Measurements from ENCODE around the gene NPAT.
"Not testable (repeated sequence)": the region's sequence is repeated elsewhere in the genome, so short reads cannot be mapped to it uniquely, and the experiment has no call there.

The NPAT gene

DNA sequence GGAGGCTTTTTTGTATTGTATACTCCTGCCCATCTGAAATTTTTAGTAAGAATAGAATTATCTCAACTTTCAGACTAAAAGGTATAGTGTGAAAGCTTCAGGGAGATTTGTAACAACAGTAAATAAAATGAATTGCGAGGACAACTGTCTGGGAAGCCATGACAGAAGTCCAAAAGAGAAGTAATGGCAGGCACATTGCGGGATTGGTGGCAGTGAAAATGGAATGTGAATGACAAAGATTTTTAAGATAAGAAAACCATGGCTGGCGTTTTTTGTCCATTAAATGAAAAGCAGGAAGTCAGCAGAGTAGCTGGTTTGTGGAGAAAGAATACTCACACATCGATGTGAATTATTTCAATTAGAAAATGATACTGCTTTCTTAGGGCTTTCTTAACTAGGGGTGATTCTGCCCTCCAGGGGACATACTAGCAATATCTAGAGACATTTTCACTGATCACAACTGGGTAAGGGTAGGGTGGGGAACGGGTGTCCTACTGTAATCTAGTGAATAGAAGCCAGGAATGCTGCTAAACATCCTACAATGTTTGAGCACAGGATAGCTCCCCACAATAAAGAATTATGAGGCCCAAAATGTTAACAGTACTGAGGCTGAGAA is 1.6 kb downstream of the NPAT start:
- DNase-seq (ENCODE audit: low read depth, low spot score): no peak

DNA sequence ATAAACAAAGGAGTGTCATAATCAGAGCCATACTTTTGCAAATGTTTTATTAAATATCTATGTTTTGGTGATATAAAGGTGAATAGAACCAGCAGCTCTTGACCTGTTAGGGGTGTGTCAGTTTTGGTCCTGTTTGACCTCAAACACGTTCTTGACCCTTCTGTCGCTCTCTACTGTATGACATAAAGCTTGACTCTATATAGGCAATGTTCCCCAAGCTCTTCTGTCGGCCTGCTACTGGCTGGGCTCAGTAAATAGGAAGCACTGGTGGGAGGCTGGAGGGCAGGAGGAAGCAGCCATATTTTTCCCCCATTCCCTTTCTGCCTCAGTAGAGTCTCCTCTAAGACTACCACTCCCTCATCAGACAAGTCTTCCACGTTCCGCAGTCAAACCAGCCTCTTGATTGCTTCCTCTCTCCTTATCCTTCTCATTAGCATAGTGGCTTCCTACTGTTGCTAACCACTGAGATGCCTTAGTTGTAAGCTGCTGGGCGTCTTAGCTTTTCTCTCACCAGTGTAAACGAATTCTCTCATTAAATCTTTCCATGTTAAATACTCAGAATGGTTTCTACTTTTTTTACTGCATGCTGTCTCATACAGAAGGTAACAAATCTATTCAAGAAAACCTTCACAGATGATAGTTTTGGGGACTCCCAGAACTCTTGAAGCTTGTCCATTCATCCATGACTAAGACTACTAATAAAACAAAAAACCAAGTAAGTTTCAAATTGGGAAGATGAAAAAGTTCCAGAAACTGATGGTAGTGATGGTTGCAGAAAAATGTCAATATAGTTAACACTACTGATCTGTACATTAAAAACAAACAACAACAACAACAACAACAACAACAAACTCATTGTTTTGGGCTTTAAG is 3.3 kb downstream of the NPAT start:
- no peak for DNase-seq (ENCODE audit: low read depth, low spot score)

DNA sequence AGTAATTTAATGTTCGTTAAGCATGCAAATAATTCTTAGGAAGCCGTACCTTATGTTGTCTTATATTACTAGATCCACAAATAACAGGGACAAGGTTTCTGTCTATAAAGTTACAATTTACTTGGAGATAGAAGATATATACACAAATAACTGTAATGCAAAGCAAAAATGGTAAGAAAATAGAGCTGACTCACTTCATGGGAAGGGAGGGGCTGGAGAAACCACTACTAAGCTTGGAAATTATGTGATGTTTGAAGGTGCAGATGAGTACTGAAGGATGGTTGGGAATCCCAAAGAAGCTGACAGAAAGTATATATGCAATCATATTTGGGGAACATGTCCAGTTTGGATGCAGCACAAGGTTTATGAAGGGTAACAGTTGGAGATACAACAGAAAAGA is 4.0 kb downstream of the NPAT start:
- DNase-seq (ENCODE audit: low read depth, low spot score): no peak

DNA sequence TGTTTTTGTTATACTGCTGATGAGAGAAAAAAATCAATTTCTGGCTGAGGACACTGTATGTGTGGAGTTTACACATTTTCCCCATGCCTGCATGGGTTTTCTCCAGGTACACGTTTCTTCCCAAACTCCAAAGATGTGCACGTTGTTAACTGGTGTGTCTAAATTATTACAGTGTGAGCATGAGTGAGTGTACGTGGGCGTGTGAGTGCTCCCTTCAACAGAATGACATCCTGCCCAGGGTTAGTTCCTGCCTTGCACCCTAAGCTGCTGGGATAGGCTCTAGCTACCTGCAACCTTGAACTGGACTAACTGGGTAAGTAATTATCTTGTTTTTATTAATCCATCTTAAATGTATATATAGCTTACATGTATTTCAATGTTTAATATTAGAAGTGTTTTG is 5.5 kb downstream of the NPAT start:
- DNase-seq (ENCODE audit: low read depth, low spot score): no peak

DNA sequence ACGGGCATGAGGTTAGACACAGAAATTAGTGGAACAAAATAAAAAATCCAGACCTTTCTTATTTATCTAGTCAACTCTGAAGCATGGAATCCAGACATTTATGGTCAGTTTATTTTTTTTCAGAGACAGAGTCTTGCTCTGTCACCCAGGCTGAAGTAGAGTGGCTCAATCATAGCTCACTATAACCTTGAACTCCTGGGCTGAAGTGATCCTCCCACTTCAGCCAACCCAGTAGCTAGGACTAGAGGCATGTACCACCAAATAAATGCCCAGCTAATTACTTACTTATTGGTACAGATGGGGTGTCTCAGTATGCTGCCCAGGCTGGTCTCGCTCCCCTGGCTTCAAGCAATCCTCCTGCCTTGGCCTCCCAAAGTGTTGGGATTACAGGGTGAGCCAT is 8.7 kb downstream of the NPAT start:
- DNase-seq (ENCODE audit: low read depth, low spot score): no peak

DNA sequence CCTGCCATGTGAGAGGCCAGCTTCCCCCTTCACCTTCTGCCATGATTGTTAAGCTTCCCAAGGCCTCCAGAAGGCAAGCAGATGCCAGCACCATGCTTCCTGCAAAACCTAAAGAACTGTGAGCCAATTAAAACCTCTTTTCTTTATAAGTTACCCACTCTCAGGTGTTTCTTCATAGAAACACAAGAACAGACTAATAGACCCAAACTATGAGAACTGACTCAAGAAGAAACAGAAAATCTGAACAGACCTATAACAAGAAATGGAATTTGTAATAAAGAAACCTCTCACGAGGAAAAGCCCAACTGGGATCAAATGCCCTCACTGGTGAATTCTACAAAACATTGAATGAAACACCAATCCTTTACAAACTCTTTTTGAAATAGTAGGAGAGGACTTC is 12.0 kb downstream of the NPAT start:
- DNase-seq (ENCODE audit: low read depth, low spot score): no peak

DNA sequence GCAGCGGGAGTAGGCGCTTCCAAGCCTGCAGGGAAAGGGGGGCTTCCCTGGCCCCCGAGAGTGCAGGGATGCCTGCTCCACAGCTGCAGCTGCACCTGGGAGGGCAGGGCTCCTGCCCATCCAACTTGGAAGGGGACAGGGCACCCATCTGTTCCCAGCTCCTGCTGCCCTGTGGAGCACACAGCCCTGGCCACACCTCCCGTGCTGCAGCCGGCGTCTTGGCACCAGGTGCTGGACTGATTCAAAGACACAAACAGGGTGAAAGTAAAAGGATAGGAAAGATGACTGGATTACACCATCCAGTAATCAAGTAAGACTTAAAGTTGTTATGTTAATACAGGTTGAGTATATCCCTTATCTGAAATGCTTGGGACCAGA is 14.8 kb downstream of the NPAT start:
- DNase-seq (ENCODE audit: low read depth, low spot score): no peak

DNA sequence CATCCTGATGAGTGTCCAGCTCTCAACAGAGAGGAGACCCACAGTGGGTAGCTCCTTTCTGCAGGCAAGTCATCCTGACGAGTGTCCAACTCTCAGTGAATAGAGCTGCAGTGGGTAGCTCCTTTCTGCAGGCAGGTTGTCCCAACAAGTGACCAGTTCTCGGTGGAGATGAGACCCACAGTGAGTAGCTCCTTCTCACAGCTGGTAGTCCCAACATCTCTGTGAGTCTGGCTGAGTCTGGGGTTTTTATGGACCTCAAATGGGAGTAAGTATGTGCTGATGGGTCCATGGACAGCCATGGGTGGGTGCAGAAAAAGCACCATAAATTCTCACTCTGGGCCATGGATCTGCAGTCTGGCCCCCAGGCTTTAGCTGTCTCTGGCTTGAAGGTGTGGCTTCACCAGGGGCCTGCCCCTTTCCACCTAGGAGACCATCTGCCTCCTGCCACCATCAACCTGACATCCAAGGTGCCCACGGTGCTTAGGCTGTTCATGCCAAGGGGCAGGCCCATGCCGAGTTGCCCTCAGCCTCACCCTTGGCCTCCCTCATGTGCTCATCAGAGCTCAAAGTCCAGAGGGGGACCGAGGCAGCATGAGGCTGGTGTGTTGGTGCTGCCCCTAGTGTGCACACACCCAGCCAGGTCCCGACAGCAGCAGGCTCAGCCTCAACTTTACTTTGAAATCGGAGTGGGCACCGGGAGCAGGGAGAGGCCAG is 15.3 kb downstream of the NPAT start:
- no peak for DNase-seq (ENCODE audit: low read depth, low spot score)

DNA sequence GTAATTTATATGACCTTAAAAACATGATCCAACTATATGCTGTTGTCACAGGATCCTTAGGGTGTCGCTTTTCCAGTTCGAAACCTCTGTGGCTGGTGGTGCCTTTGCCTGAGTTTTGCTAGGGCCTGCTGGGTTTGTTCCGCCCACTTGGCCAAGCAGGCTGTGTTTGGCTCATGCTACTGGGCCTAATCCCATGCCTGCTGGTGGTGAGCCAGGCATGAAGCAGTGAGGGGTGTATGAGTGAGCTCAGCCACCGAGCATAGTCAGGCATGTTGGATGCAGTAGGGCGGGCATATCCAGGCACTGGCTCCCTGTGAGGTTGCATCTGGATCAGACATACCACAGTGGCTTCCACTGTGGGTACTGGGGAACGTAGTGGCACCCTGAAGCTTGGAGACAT is 16.3 kb downstream of the NPAT start:
- no peak for DNase-seq (ENCODE audit: low read depth, low spot score)

DNA sequence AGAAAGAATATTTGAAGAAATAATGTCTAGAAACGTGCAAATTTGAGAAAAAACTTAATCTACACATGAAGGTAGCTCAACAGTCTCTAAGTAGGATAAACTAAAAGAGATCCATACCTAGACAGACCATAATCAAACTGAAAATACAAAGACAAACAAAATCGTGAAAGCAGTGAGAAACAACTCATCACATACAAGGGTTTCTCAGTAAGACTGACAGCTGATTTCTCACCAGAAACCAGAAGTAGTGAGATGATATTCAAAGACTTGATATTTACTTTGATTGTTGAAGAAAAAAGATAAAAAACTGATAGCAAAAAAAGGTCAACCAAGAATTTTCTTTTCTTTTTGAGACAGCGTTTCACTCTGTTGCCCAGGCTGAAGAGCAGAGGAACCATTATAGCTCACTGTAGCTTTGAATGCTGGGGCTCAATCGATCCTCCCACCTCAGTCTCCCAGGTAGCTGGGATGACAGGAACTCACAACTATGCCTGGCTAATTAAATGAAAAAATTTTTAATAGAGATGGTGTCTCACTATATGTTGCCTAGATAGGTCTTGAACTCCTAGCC is 17.4 kb downstream of the NPAT start:
- DNase-seq (ENCODE audit: low read depth, low spot score): no peak

DNA sequence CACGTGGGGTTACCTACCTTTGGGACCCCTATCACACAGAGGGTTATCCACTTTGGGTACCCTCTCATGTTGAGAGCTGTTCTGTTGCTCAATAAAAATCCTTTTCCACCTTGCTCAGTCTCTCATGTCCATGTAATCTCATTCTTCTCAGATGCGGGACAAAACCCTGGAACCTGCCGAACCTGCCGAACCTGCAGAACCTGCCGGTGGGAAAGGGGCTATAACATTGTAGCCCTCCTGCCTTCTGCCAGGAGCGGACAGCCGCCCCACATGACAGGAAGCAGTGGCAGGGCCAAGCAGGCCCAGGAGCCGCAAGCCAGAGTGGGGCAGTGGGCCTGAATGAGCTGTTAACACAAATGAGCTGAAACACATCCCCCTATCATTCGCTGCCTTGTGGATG is 18.1 kb downstream of the NPAT start:
- DNase-seq (ENCODE audit: low read depth, low spot score): no peak

DNA sequence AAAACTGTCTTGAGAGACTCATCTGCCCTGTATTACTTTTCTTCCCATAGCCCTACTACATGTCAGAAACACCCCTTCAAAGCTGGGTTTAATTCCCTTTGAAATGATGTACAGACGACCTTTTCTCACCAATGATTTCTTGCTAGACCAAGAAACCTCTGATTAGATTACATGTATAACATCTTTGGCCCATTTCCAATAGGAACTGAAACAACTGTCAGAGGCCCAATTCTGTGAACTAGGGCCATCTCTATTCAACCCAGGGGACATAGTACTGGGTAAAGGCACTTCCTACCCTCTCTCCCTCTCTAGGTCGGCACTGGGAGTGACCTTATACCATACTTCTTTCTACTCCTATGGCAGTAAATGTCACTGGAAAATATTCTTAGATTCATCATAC is 19.4 kb downstream of the NPAT start:
- DNase-seq (ENCODE audit: low read depth, low spot score): no peak

DNA sequence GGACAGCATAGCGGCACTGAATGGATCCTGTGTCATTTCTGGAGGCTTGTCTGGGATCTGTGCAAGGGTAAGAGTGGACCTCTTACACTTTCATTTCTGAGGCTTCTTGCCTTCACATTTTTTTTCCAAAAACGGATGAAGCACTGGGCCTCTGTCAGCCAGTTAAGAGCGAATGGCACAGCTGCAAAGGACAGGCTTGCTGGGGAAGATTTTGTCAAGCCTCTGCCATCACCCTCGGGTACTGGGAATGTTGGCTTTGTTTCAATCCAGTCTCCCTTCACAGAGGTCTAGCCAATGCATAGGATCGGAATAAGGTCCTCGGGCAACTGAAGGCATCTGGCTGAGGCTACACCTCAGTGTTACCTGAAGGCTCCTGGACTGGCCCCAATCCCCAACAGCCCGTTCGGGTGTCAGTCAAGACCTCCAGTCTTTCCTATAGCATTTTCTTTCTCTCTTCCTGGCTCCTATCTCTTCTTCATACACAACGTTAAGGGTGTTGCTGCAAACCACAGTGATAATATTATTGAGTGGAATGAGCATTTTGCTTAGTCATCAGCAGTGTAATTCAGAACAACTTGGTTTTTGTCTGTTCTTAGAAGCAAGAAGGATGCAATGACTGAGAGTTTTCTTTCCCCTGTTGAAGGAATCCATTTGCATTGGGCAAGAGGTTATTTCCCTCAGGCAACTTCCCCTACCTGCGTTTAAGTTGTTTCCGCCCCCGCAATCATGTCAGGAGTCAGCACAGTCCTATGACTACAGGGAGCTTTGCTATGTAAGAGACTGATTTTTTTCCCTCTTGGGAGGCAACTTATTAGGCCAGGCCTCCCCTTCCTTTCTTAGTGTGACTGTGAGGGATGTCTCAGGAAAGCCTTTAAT is 22.8 kb downstream of the NPAT start:
- DNase-seq (ENCODE audit: low read depth, low spot score): no peak

DNA sequence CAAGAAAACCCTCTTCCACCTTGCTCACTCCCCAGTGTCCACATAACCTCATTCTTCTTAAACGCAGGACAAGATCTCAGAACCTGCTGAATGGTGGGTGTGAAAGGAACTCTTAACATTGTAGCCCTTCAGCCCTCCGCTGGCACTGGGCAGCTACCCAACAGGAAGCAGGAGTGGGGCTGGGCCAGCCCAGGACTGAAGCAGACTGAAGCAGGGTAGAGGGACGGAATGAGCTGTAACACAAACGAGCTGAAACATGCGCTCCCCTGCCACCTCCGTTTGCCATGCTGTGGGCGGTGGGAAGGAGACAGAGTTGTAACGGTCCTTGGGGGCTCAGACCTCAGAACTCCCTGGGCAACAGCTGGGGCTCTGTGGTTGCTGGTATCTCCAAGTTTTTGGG is 23.6 kb downstream of the NPAT start:
- DNase-seq (ENCODE audit: low read depth, low spot score): no peak

DNA sequence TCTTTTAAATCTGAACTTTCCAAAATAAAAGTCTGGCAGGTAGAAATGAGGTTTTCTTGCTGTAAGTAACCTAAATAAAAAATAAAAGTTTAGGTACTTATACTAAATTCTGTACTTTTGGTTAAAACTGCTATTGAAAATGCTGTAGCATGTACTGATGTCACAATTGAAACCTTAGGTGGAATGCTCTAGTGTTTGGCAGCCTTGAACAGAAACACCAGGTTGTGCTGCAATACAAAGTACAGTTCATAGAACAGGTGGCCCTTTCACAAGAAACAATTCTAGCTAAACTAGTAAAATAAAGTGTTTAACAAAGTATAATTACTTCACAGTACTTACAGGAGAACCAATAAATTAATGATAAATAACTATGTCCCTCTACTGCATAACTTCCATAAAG is 25.1 kb downstream of the NPAT start:
- DNase-seq (ENCODE audit: low read depth, low spot score): no peak

DNA sequence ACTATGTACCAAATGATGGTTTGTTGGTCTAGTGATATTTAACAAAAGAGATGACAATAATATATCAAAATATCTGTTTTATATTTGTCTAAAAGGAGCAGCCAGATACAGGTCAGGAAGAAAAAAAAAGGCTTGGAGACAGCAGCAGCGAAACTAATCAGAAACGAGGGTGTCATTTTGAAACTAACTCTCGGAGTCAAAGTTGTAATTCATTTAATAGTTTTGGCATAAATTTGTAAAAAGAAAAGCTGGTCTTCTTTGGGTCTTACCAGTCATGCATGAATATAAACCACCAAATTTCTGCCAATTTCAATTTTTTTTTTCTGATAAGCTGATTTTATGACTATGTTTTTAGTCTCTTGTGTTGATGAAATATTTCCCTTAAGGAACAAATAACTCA is 25.5 kb downstream of the NPAT start:
- DNase-seq (ENCODE audit: low read depth, low spot score): no peak

DNA sequence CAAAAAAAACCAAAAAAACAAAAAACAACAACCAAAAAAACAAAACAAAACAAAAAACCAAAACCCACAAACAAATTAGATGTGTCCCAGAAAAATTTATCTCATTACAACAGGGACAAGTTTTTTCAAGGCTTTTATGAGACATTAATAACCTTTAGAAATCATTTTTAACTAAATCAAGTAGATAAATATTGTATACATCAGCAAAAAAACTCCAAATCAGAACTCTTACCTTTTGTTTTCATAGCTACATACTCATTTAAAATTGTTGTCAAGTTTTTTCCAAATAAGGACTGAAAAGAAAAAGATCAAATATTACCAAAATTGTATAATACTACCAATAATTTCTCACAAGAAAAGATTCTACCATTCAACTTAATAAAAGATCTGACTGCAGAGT is 28.7 kb downstream of the NPAT start:
- no peak for DNase-seq (ENCODE audit: low read depth, low spot score)

DNA sequence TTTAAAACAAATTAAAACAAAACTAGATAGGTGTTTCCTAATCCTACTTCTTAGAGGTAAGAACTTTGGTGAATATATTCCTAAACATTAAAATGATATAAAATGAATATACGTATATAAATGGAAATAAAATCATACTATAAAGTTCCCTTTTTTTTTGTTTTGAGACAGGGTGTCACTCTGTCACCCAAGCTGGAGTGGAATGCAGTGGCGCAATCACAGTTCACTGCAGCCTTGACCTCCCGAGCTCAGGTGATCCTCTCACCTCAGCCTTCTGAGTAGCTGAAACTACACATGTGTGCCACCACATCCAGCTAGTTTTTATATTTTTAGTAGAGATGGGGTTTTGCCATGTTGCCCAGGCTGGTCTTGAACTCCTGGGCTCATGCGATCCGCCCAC is 44.9 kb downstream of the NPAT start:
- DNase-seq (ENCODE audit: low read depth, low spot score): no peak

DNA sequence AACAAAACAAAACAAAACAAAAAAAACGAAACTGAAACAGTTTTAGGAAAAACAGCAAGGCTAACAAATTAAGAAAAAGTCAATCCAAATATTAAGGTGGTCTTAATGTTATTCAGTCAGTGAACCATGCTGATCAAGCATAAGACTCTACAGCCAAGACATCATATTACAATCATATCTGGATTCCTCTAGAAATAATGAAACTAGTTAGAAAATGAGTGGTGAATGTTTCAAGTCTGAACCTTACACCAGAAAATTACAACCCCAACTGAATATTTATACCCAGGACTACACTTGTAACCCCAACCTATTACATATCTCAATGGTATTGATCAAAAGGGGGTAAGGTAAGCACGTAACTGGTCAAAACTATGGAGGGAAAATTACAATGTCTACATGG is 52.3 kb downstream of the NPAT start:
- DNase-seq (ENCODE audit: low read depth, low spot score): no peak

DNA sequence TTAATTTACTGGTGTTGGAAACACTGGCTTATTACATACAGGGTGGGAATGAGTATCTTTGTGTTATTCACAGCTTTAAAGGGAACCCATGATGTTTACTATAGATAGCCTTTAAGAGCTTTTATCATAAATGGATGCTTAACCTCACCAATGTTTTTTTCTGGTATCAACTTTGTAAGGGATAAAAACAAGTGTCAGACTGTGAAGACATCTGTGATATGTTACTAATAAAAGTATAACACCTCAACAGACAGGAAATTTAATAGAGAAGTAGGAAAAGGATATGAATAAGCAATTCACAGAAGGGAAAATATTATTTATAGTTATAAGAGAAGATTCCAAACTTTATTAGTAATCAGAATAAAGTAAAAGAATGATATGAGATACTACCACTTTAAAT is 54.8 kb downstream of the NPAT start:
- no peak for DNase-seq (ENCODE audit: low read depth, low spot score)

DNA sequence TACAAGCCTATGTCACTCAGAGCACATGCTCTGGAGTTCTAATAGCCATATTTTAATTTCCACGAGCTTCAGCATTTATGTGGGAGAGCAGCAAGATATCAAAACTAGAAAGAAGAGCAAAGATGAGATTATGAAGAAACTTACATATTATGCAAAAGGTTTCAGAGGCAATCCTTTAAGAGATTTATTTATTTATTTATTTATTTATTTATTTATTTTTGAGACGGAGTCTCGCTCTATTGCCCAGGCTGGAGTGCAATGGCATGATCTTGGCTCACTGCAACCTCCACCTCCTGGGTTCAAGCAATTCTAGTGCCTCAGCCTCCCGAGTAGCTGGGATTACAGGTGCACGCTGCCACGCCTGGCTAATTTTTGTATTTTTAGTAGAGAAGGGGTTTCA is 59.6 kb downstream of the NPAT start:
- DNase-seq (ENCODE audit: low read depth, low spot score): not testable (repeated sequence)

All from smooth muscle cell of the brain vasculature (primary cell).